T-cell (primary cell): ENCODE data around the gene PLCB4. TPM values are rescaled to one million over a fixed set of nuclear protein-coding genes. Genes with fewer than 3 reads are reported as not detected.

Experiments
- ATAC-seq, 4 experiments: fragments of 200-7000 bp in 3 of 4; fragments of 150-1000 bp in 1 of 4; cut with Tn5 transposase; replicated peaks in 1 of 4; 1 replicate in 3 of 4; 2 replicates in 1 of 4; pipeline ENCODE4 v1.10.0; 2021; ENCODE audit warnings: moderate library complexity in 3 of 4, mild to moderate bottlenecking in 2 of 4, moderate number of reproducible peaks in 1 of 4
- CTCF ChIA-PET, 2 donors: fragments of 300-600 bp; sonication (Branson Sonifier 250); formaldehyde crosslinking; loops; one replicate each; lab custom pipeline; 2022; ENCODE audit warnings: antibody characterized with exemption in 2 of 2; lab: Charles Lee
- POLR2A ChIA-PET, 2 donors: fragments of 300-600 bp; sonication (Branson Sonifier 250); formaldehyde crosslinking; loops; one replicate each; lab custom pipeline; 2022; ENCODE audit warnings: antibody characterized with exemption in 2 of 2; lab: Charles Lee
- DNase-seq, 35 experiments: peaks; one replicate each; pipeline versions ENCODE4 v3.0.0 to v3.0.0-alpha.2; 2013 to 2023
- H3K27ac ChIP-seq: one replicate; pipeline ENCODE4 v1.5.1; 2013; ENCODE audit warnings: low read length
- H3K27me3 ChIP-seq, 2 experiments: replicated peaks in 1 of 2; 1 replicate in 1 of 2; 2 replicates in 1 of 2; pipeline versions ENCODE4 v1.6.1 to v1.7.0; 2013; ENCODE audit warnings: low read length in 1 of 2, mixed read lengths in 1 of 2; ENCODE audit not compliant: control insufficient read depth in 2 of 2, insufficient read depth in 2 of 2; ENCODE audit errors: extremely low read depth in 1 of 2
- H3K36me3 ChIP-seq, 2 donors: 1 replicate in 1 of 2; 2 replicates in 1 of 2; pipeline versions ENCODE4 v1.6.1 to v1.7.0; 2013; ENCODE audit warnings: low read length in 1 of 2; ENCODE audit not compliant: control insufficient read depth in 2 of 2, insufficient read depth in 1 of 2; ENCODE audit errors: extremely low read depth in 1 of 2
- H3K4me1 ChIP-seq, 2 experiments: 1 replicate in 1 of 2; 2 replicates in 1 of 2; pipeline versions ENCODE4 v1.6.1 to v1.7.0; 2013; ENCODE audit warnings: low read length in 2 of 2, mixed read lengths in 1 of 2; ENCODE audit not compliant: insufficient read depth in 2 of 2, control insufficient read depth in 1 of 2; ENCODE audit errors: extremely low read depth in 1 of 2
- H3K4me3 ChIP-seq, 2 donors: 1 replicate in 1 of 2; 2 replicates in 1 of 2; pipeline versions ENCODE4 v1.5.1 to v1.7.0; 2013; ENCODE audit warnings: mild to moderate bottlenecking in 2 of 2, low read length in 1 of 2, moderate library complexity in 1 of 2; ENCODE audit not compliant: control insufficient read depth in 1 of 2; ENCODE audit errors: extremely low read depth in 1 of 2
- H3K9me3 ChIP-seq: 2 replicates; pipeline ENCODE4 v1.7.0; 2013
- H3K27ac Mint-ChIP-seq, 2 donors: one replicate each; pipeline ENCODE4 v1.8.0; 2020 to 2021; ENCODE audit warnings: mild to moderate bottlenecking in 2 of 2, mixed read lengths in 2 of 2
- H3K27me3 Mint-ChIP-seq, 2 donors: one replicate each; pipeline ENCODE4 v1.8.0; 2021 to 2022; ENCODE audit warnings: mixed read lengths in 2 of 2
- H3K36me3 Mint-ChIP-seq: one replicate; pipeline ENCODE4 v1.8.0; 2021; ENCODE audit warnings: mixed read lengths
- H3K4me1 Mint-ChIP-seq, 3 donors: one replicate each; pipeline ENCODE4 v1.8.0; 2020 to 2022; ENCODE audit warnings: mixed read lengths in 3 of 3, mild to moderate bottlenecking in 1 of 3
- H3K4me3 Mint-ChIP-seq, 3 donors: one replicate each; pipeline ENCODE4 v1.8.0; 2020 to 2022; ENCODE audit warnings: mild to moderate bottlenecking in 3 of 3, mixed read lengths in 3 of 3, moderate library complexity in 3 of 3
- H3K9me3 Mint-ChIP-seq, 3 donors: one replicate each; pipeline ENCODE4 v1.8.0; 2020 to 2022; ENCODE audit warnings: mixed read lengths in 3 of 3
- WGBS: methylation state at CpG from one replicate; pipeline ENCODE4 v1.1.5; 2013; ENCODE audit warnings: missing lambda C conversion rate; ENCODE audit not compliant: insufficient coverage; 5-methylcytosine and 5-hydroxymethylcytosine counted together
- total RNA-seq, 35 experiments: library from RNA in 6 of 35; stranded (reverse) in 6 of 35; fragments of 120-200 nt in 1 of 35; gene quantifications; one replicate each; pipeline versions ENCODE4 v1.2.1 to v1.2.4 and lab custom pipeline; 2013 to 2026

The PLCB4 gene
- total RNA-seq, 5 donors from 2014 or later (not counting 1 experiment from before 2014, with no cell fraction given): 0.06 to 0.07 TPM; not detected in 3

GRCh38 chr20:9458138-9458796 lies 389.4 kb downstream of the PLCB4 start:
- CTCF ChIA-PET: no interaction called here

DNA sequence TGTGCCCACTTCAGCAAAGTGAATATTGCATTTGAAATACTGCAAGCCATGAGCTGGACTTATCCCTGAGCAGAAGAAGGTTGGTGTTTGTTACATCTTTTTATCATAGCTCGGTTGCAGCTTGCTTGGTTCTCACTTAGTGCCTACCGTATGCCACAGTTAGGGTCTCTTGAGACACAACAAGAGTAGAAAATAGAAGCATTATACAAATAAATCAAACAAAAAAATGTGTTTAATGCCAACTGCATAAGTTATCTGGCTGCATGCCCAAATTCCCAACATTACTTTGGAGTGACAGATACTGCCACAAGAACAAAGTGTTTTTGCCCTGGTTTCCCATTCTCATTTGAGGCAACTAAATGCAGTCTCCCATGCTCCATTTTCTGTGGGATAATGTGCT lies 391.6 kb downstream of the PLCB4 start:
- WGBS: no CpG with 5 or more reads among the region's 2 CpGs
- CTCF ChIA-PET: no interaction called here

More at GRCh38 chr20:9458138-9458796, 389.4 kb downstream of the PLCB4 start:
- H3K27ac Mint-ChIP-seq: no peak overlapping the region
- H3K36me3 Mint-ChIP-seq: no peaks in the 10 kb centered on the region
- no peak overlapping the region for H3K4me3 ChIP-seq
- POLR2A ChIA-PET: no interaction called here
- ATAC-seq (no peak), DNase-seq (no peak)
- whole genome bisulfite sequencing: no CpG with 5 or more reads among the region's 1 CpG
- H3K4me1 ChIP-seq: no peaks in the 10 kb centered on the region
- no peaks in the 10 kb centered on the region for H3K36me3 ChIP-seq
- no peaks in the 10 kb centered on the region for H3K9me3 ChIP-seq
- H3K27ac ChIP-seq: no peak overlapping the region
- peaks cover 0 to 6% (median 0%) of the 10 kb centered on the region in 3 donors for H3K9me3 Mint-ChIP-seq
- H3K4me1 Mint-ChIP-seq: no peaks in the 10 kb centered on the region
- H3K27me3 ChIP-seq: no peaks in the 10 kb centered on the region
- no peaks in the 10 kb centered on the region for H3K27me3 Mint-ChIP-seq
- no peak overlapping the region for H3K4me3 Mint-ChIP-seq

DNA sequence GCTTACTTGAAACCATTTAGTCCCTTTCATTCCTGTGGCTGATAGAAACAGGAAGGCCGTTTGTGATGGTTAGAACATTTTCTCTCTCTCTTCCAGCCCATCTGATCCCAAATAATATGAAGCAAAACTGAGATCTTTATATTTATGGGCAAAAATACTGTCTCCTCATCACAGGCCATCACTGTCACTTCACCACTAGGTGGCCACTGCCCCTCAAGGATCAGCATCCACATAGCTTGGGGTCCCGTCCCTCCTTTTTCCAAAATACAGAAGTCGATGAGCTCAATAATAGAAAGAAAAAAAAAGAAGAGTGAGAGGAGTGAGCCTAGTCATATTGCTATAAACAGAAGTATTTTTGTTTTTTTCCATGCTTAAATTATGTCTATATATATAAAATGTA lies 399.1 kb downstream of the PLCB4 start:
- Mint-ChIP-seq H3K27ac (no peak overlapping the region), H3K9me3 (peaks cover 3 to 12% (median 7%) of the 10 kb centered on the region in 3 donors), H3K36me3 (no peaks in the 10 kb centered on the region), H3K4me1 (no peaks in the 10 kb centered on the region), H3K4me3 (no peak overlapping the region), H3K27me3 (no peaks in the 10 kb centered on the region)
- Histone ChIP-seq H3K9me3 (no peaks in the 10 kb centered on the region), H3K27me3 (no peaks in the 10 kb centered on the region), H3K4me3 (no peak overlapping the region), H3K36me3 (no peaks in the 10 kb centered on the region), H3K27ac (no peak overlapping the region), H3K4me1 (no peaks in the 10 kb centered on the region)
- ATAC-seq (no peak), DNase-seq (no peak)
- POLR2A ChIA-PET: no interaction called here
- no CpG with 5 or more reads among the region's 3 CpGs for WGBS
- CTCF ChIA-PET: no interaction called here

More for the DNA sequence above, 391.6 kb downstream of the PLCB4 start:
- POLR2A ChIA-PET: no interaction called here
- Histone ChIP-seq H3K4me1 (no peaks in the 10 kb centered on the region), H3K27me3 (no peaks in the 10 kb centered on the region), H3K27ac (no peak overlapping the region), H3K9me3 (no peaks in the 10 kb centered on the region), H3K4me3 (no peak overlapping the region), H3K36me3 (no peaks in the 10 kb centered on the region)
- no peaks in the 10 kb centered on the region for H3K36me3 Mint-ChIP-seq
- ATAC-seq (no peak), DNase-seq (no peak)
- no peak overlapping the region for H3K27ac Mint-ChIP-seq
- H3K9me3 Mint-ChIP-seq: peaks cover 4 to 12% (median 6%) of the 10 kb centered on the region in 3 donors
- H3K27me3 Mint-ChIP-seq: no peaks in the 10 kb centered on the region
- no peak overlapping the region for H3K4me3 Mint-ChIP-seq
- no peaks in the 10 kb centered on the region for H3K4me1 Mint-ChIP-seq

DNA sequence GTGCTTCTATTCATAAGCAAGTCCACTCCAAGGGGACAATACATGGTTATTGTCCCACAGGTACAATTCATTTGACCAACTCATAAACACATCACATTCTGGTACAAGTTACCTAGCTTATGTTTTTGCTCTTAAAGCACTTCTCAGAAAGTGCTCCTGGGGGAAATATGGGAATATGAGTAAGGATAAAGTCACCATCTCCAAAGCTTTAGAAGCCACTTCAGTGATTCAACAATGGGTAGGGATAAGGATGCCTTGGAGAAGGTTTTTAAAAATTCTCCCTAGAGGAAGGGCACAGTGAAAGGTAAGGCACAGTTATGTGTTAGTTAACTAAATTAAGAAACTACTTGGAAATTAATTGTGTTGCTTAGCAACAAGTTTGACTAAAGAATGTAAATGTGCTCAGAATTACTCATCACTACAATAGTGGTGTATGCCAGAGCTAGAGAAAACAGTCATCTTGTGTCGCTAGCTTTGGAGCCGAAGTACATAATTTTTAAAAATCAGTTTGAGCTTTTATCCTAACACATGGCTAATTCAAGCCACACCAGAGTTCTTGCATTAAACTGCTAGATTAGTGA lies 406.0 kb downstream of the PLCB4 start:
- Mint-ChIP-seq H3K27ac (no peak overlapping the region), H3K27me3 (no peaks in the 10 kb centered on the region), H3K36me3 (no peaks in the 10 kb centered on the region), H3K4me1 (no peaks in the 10 kb centered on the region), H3K9me3 (peaks cover 0 to 4% (median 0%) of the 10 kb centered on the region in 3 donors), H3K4me3 (no peak overlapping the region)
- no peak overlapping the region for H3K4me3 ChIP-seq
- H3K9me3 ChIP-seq: no peaks in the 10 kb centered on the region
- no peaks in the 10 kb centered on the region for H3K4me1 ChIP-seq
- H3K36me3 ChIP-seq: no peaks in the 10 kb centered on the region
- ChIA-PET POLR2A (no interaction called here), CTCF (no interaction called here)
- ATAC-seq (no peak), DNase-seq (no peak)
- no CpG with 5 or more reads among the region's 2 CpGs for WGBS
- no peak overlapping the region for H3K27ac ChIP-seq
- H3K27me3 ChIP-seq: no peaks in the 10 kb centered on the region

- H3K27ac ChIP-seq: no peak overlapping the region
- no peaks in the 10 kb centered on the region for H3K4me1 Mint-ChIP-seq
- H3K36me3 Mint-ChIP-seq: no peaks in the 10 kb centered on the region
- no peaks in the 10 kb centered on the region for H3K27me3 Mint-ChIP-seq
- H3K9me3 Mint-ChIP-seq: peaks cover 0 to 4% (median 0%) of the 10 kb centered on the region in 3 donors
- H3K4me1 ChIP-seq: no peaks in the 10 kb centered on the region
- no peak overlapping the region for H3K27ac Mint-ChIP-seq
- ChIA-PET POLR2A (no interaction called here), CTCF (no interaction called here)
- H3K4me3 ChIP-seq: no peak overlapping the region
- ATAC-seq: no peak
- H3K9me3 ChIP-seq: no peaks in the 10 kb centered on the region
- no peaks in the 10 kb centered on the region for H3K36me3 ChIP-seq
- H3K4me3 Mint-ChIP-seq: no peak overlapping the region
- DNase-seq: no peak
- H3K27me3 ChIP-seq: no peaks in the 10 kb centered on the region
Observed at GRCh38 chr20:9475456-9475855, 406.6 kb downstream of the PLCB4 start.

- Histone ChIP-seq H3K9me3 (no peaks in the 10 kb centered on the region), H3K27ac (no peak overlapping the region), H3K4me3 (no peak overlapping the region), H3K4me1 (no peaks in the 10 kb centered on the region), H3K27me3 (no peaks in the 10 kb centered on the region), H3K36me3 (no peaks in the 10 kb centered on the region)
- ATAC-seq (no peak), DNase-seq (no peak)
- peaks cover 0 to 7% (median 0%) of the 10 kb centered on the region in 3 donors for H3K9me3 Mint-ChIP-seq
- no peaks in the 10 kb centered on the region for H3K27me3 Mint-ChIP-seq
- H3K4me1 Mint-ChIP-seq: no peaks in the 10 kb centered on the region
- no peak overlapping the region for H3K4me3 Mint-ChIP-seq
- POLR2A ChIA-PET: no interaction called here
- CTCF ChIA-PET: no interaction called here
- no CpG with 5 or more reads among the region's 4 CpGs for WGBS
- H3K36me3 Mint-ChIP-seq: no peaks in the 10 kb centered on the region
- H3K27ac Mint-ChIP-seq: no peak overlapping the region
Observed at GRCh38 chr20:9476174-9476573, 407.3 kb downstream of the PLCB4 start.
